Measurements from ENCODE around the gene RXFP4. TPM values are rescaled to one million over a fixed set of nuclear protein-coding genes. Genes with fewer than 3 reads are reported as not detected.
A peak's percentile ranks its signal among the peaks of the same experiment; 100 is the strongest.
"Not testable (repeated sequence)": the region's sequence is repeated elsewhere in the genome, so short reads cannot be mapped to it uniquely, and the experiment has no call there.

Gene RXFP4
- total RNA-seq, 1 experiment from 2014 or later: not detected

GRCh38 chr1:155925506-155925905, 15.9 kb upstream of the RXFP4 start:
- Histone ChIP-seq H4K20me1 (ENCODE audit: insufficient read depth) (peaks cover 71% of the 10 kb centered on the region), H2AFZ (no peak overlapping the region), H3K4me1 (replicated peaks; ENCODE audit: insufficient read depth) (peaks cover 20% of the 10 kb centered on the region), H3K27me3 (ENCODE audit: insufficient read depth, low read depth) (no peaks in the 10 kb centered on the region), H3K4me2 (no peak overlapping the region), H3K4me3 (no peak overlapping the region), H3F3A (ENCODE audit: insufficient read depth, low read depth) (peaks cover 87% of the 10 kb centered on the region), H3K79me2 (ENCODE audit: low read depth) (peaks cover 60% of the 10 kb centered on the region), H3K27ac (no peak overlapping the region), H3K9me3 (ENCODE audit: insufficient read depth, low read depth) (no peaks in the 10 kb centered on the region), H3K9me2 (ENCODE audit: insufficient read depth) (no peaks in the 10 kb centered on the region), H3K36me3 (ENCODE audit: low read depth) (peaks cover 76% of the 10 kb centered on the region)
- no TSS peak for BruUV-seq (replicated peaks)
- CTCF ChIA-PET: no interaction called here
- TF ChIP-seq EZH2 (IDR thresholded peaks at IDR 0.05; ENCODE audit: low read depth): no peak
- TF ChIP-seq, protein P1, sequence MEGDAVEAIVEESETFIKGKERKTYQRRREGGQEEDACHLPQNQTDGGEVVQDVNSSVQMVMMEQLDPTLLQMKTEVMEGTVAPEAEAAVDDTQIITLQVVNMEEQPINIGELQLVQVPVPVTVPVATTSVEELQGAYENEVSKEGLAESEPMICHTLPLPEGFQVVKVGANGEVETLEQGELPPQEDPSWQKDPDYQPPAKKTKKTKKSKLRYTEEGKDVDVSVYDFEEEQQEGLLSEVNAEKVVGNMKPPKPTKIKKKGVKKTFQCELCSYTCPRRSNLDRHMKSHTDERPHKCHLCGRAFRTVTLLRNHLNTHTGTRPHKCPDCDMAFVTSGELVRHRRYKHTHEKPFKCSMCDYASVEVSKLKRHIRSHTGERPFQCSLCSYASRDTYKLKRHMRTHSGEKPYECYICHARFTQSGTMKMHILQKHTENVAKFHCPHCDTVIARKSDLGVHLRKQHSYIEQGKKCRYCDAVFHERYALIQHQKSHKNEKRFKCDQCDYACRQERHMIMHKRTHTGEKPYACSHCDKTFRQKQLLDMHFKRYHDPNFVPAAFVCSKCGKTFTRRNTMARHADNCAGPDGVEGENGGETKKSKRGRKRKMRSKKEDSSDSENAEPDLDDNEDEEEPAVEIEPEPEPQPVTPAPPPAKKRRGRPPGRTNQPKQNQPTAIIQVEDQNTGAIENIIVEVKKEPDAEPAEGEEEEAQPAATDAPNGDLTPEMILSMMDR (conservative IDR thresholded peaks at IDR 0.05): no peak
- DNase-seq: no peak
- POLR2A ChIA-PET (ENCODE audit: unreplicated experiment): interaction anchor here (0.7 kb wide), 1 partner anchor 66 kb away, joined by 3 read pairs; the partner anchor contains the start of gene SYT11
- intact Hi-C loops (cut with micrococcal nuclease; ENCODE audit: unreplicated experiment): no loop called here

DNA sequence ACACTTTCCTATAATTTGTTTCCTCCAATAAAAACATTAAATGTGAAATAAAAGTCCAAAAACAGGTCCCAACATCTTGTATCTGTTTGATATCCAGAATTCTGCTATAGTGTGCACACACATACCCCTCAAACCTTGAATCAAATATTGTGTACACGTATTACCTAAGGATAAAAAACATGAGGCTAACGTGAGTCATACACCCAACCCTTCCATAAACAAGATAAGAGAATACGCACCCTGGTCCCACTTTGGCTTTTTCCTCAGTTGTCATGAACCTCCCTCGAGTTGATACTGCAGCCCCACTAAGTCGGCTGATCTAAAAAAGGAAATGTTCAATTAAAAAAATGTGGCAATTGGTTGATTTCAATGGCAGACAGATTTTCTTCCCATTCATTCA, 12.4 kb upstream of the RXFP4 start:
- H4K20me1 ChIP-seq (ENCODE audit: insufficient read depth): peaks cover 64% of the 10 kb centered on the region
- no peak overlapping the region for H3K4me2 ChIP-seq
- H3K4me3 ChIP-seq: no peak overlapping the region
- H2AFZ ChIP-seq: no peak overlapping the region
- ChIA-PET POLR2A (ENCODE audit: unreplicated experiment) (no interaction called here), CTCF (no interaction called here)
- peaks cover 83% of the 10 kb centered on the region for H3F3A ChIP-seq (ENCODE audit: insufficient read depth, low read depth)
- no peaks in the 10 kb centered on the region for H3K9me2 ChIP-seq (ENCODE audit: insufficient read depth)
- peaks cover 42% of the 10 kb centered on the region for H3K4me1 ChIP-seq (replicated peaks; ENCODE audit: insufficient read depth)
- TF ChIP-seq, protein P1 (conservative IDR thresholded peaks at IDR 0.05): no peak
- peaks cover 86% of the 10 kb centered on the region for H3K79me2 ChIP-seq (ENCODE audit: low read depth)
- no peaks in the 10 kb centered on the region for H3K27me3 ChIP-seq (ENCODE audit: insufficient read depth, low read depth)
- H3K36me3 ChIP-seq (ENCODE audit: low read depth): peaks cover 79% of the 10 kb centered on the region
- no peaks in the 10 kb centered on the region for H3K9me3 ChIP-seq (ENCODE audit: insufficient read depth, low read depth)
- no peak overlapping the region; the same call in 1 of the 2 replicates for H3K27ac ChIP-seq
- BruUV-seq (replicated peaks): no TSS peak
- intact Hi-C loops (cut with micrococcal nuclease; ENCODE audit: unreplicated experiment): no loop called here
- DNase-seq: no peak

- intact Hi-C loops (cut with micrococcal nuclease; ENCODE audit: unreplicated experiment): loop anchor here (5.0 to 10.0 kb wide), 2 partner anchors 72 to 284 kb away; partner anchors contain the start of gene PMF1
- POLR2A ChIA-PET (ENCODE audit: unreplicated experiment): interaction anchor here (0.5 to 0.6 kb wide), 2 partner anchors 47 to 74 kb away, joined by 3 to 14 read pairs; partner anchors contain the start of gene ARHGEF2
- H3K4me3 ChIP-seq; BruUV-seq (replicated peaks); H3K9me2 ChIP-seq (ENCODE audit: insufficient read depth); H3K9me3 ChIP-seq (ENCODE audit: insufficient read depth, low read depth); DNase-seq; H2AFZ ChIP-seq; H3K27me3 ChIP-seq (ENCODE audit: insufficient read depth, low read depth): not testable (repeated sequence)
- peaks cover 64% of the 10 kb centered on the region for H3K36me3 ChIP-seq (ENCODE audit: low read depth)
- H3K4me2 ChIP-seq: peak overlapping the region; percentile 95; the same call in 1 of the 2 replicates
- H3F3A ChIP-seq (ENCODE audit: insufficient read depth, low read depth): peaks cover 75% of the 10 kb centered on the region
- H3K4me1 ChIP-seq (replicated peaks; ENCODE audit: insufficient read depth): peaks cover 42% of the 10 kb centered on the region
- CTCF ChIA-PET: interaction anchor here (0.7 kb wide), 2 partner anchors 11 to 1997 kb away, joined by 3 to 6 read pairs; partner anchors contain the start of gene RXFP4
- peaks cover 81% of the 10 kb centered on the region for H3K79me2 ChIP-seq (ENCODE audit: low read depth)
- H4K20me1 ChIP-seq (ENCODE audit: insufficient read depth): peaks cover 58% of the 10 kb centered on the region
- H3K27ac ChIP-seq: 0 out of 2 replicates have a peak overlapping the region, but pooled peaks have one; percentile 92
Measured at GRCh38 chr1:155930725-155931124, 10.7 kb upstream of the RXFP4 start.
